OCI-LY1 (cell line): ENCODE data around the gene ADM2.

ENCODE experiments used
- H2AFZ ChIP-seq: fragments of 200-600 bp; sonication (generic), shearing (Covaris generic); 2 replicates; pipeline ENCODE4 v1.6.0; 2014; ENCODE audit warnings: antibody characterized with exemption, mild to moderate bottlenecking, low read length
- H3F3A ChIP-seq: fragments of 200-600 bp; sonication (generic), shearing (Covaris generic); 2 replicates; pipeline ENCODE4 v1.6.0; 2014; ENCODE audit warnings: mild to moderate bottlenecking, antibody characterized with exemption, low read length, moderate library complexity; ENCODE audit not compliant: insufficient read depth
- H3K27ac ChIP-seq: fragments of 200-600 bp; sonication (generic); 2 replicates; pipeline ENCODE4 v1.5.1; 2014; ENCODE audit warnings: low read length, mixed run types, mild to moderate bottlenecking, low read depth; ENCODE audit not compliant: poor library complexity, severe bottlenecking
- H3K27me3 ChIP-seq: fragments of 200-600 bp; sonication (generic); 2 replicates; pipeline ENCODE4 v1.6.0; 2014; ENCODE audit warnings: antibody characterized with exemption, mild to moderate bottlenecking, low read length, moderate library complexity; ENCODE audit not compliant: insufficient read depth
- H3K36me3 ChIP-seq: fragments of 200-600 bp; sonication (generic); 2 replicates; pipeline ENCODE4 v1.6.1; 2014; ENCODE audit warnings: mild to moderate bottlenecking, antibody characterized with exemption, low read length, moderate library complexity, mixed read lengths; ENCODE audit not compliant: insufficient read depth
- H3K4me1 ChIP-seq: fragments of 200-600 bp; sonication (generic); 2 replicates; pipeline ENCODE4 v1.5.1; 2014; ENCODE audit warnings: mild to moderate bottlenecking, low read length, moderate library complexity; ENCODE audit not compliant: insufficient read depth, severe bottlenecking
- H3K4me2 ChIP-seq: fragments of 200-600 bp; sonication (generic), shearing (Covaris generic); 2 replicates; pipeline ENCODE4 v1.6.1; 2014; ENCODE audit warnings: low read length
- H3K4me3 ChIP-seq: fragments of 200-600 bp; sonication (generic); 2 replicates; pipeline ENCODE4 v1.5.1; 2014; ENCODE audit warnings: low read length, low read depth, mild to moderate bottlenecking, mixed read lengths; ENCODE audit not compliant: poor library complexity, severe bottlenecking
- H3K79me2 ChIP-seq: fragments of 200-600 bp; shearing (Covaris generic); 2 replicates; pipeline ENCODE4 v1.6.1; 2016; ENCODE audit warnings: mixed run types, low read length, mixed read lengths; ENCODE audit not compliant: insufficient read depth
- H3K9ac ChIP-seq: fragments of 200-600 bp; sonication (generic), shearing (Covaris generic); 2 replicates; pipeline ENCODE4 v1.6.1; 2014; ENCODE audit warnings: mild to moderate bottlenecking, low read length, mixed read lengths
- H3K9me2 ChIP-seq: fragments of 200-600 bp; sonication (generic), shearing (Covaris generic); 2 replicates; pipeline ENCODE4 v1.6.1; 2014; ENCODE audit warnings: low read depth, mild to moderate bottlenecking, low read length, mixed read lengths
- H3K9me3 ChIP-seq: fragments of 200-600 bp; shearing (Covaris generic); 2 replicates; pipeline ENCODE4 v1.6.1; 2014; ENCODE audit warnings: low read length, mixed read lengths
- H4K20me1 ChIP-seq: fragments of 200-600 bp; sonication (generic), shearing (Covaris generic); 2 replicates; pipeline ENCODE4 v1.6.0; 2016; ENCODE audit warnings: mild to moderate bottlenecking, low read length; ENCODE audit not compliant: insufficient read depth
- CTCF ChIP-seq: fragments of 200-600 bp; sonication (generic), shearing (Covaris generic); IDR thresholded peaks from 2 replicates; pipeline ENCODE4 v1.5.1; 2017; ENCODE audit warnings: mild to moderate bottlenecking, antibody characterized with exemption, low read length, moderate library complexity, mixed read lengths
- EZH2 ChIP-seq: fragments of 200-600 bp; sonication (generic), shearing (Covaris generic); IDR thresholded peaks from 2 replicates; pipeline ENCODE4 v1.8.0; 2017; ENCODE audit warnings: borderline replicate concordance, mixed run types, mild to moderate bottlenecking, antibody characterized with exemption, low read length, moderate library complexity, mixed read lengths

ADM2 gene

GRCh38 chr22:50520826-50521453 lies 39.6 kb downstream of the ADM2 start:
- no peak overlapping the region for H2AFZ ChIP-seq
- H3K27ac ChIP-seq: no peak overlapping the region
- H3K4me1 ChIP-seq: peaks cover 18% of the 10 kb centered on the region
- peaks cover 85% of the 10 kb centered on the region for H3K36me3 ChIP-seq
- TF ChIP-seq CTCF: no peak
- no peak for TF ChIP-seq EZH2
- no peaks in the 10 kb centered on the region for H4K20me1 ChIP-seq
- H3F3A ChIP-seq: no peaks in the 10 kb centered on the region
- H3K79me2 ChIP-seq: no peaks in the 10 kb centered on the region
- no peaks in the 10 kb centered on the region for H3K9me2 ChIP-seq
- H3K9ac ChIP-seq: no peak overlapping the region
- no peak overlapping the region for H3K4me2 ChIP-seq
- no peak overlapping the region for H3K4me3 ChIP-seq
- H3K9me3 ChIP-seq: no peaks in the 10 kb centered on the region
- H3K27me3 ChIP-seq: no peaks in the 10 kb centered on the region

- Histone ChIP-seq H3K9me2 (no peaks in the 10 kb centered on the region), H2AFZ (no peak overlapping the region), H3K4me3 (no peak overlapping the region), H3K36me3 (peaks cover 79% of the 10 kb centered on the region), H3F3A (no peaks in the 10 kb centered on the region), H4K20me1 (no peaks in the 10 kb centered on the region), H3K27me3 (no peaks in the 10 kb centered on the region), H3K27ac (no peak overlapping the region), H3K79me2 (no peaks in the 10 kb centered on the region), H3K9me3 (no peaks in the 10 kb centered on the region), H3K9ac (no peak overlapping the region), H3K4me1 (peaks cover 21% of the 10 kb centered on the region), H3K4me2 (no peak overlapping the region)
- no peak for TF ChIP-seq EZH2
- TF ChIP-seq CTCF: no peak
Observed at GRCh38 chr22:50521710-50522109, 40.4 kb downstream of the ADM2 start.

GRCh38 chr22:50522208-50522805 lies 41.0 kb downstream of the ADM2 start:
- Histone ChIP-seq H3K36me3 (peaks cover 73% of the 10 kb centered on the region), H3K9ac (no peak overlapping the region), H3K4me1 (peaks cover 26% of the 10 kb centered on the region), H3K9me2 (no peaks in the 10 kb centered on the region), H2AFZ (no peak overlapping the region), H3K4me2 (no peak overlapping the region), H3K4me3 (no peak overlapping the region), H3K27ac (no peak overlapping the region), H3K27me3 (no peaks in the 10 kb centered on the region), H3K79me2 (no peaks in the 10 kb centered on the region), H3F3A (no peaks in the 10 kb centered on the region), H3K9me3 (no peaks in the 10 kb centered on the region), H4K20me1 (no peaks in the 10 kb centered on the region)
- TF ChIP-seq CTCF: no peak
